ENCODE data around the gene RELL2. TPM values are rescaled to one million over a fixed set of nuclear protein-coding genes. Genes with fewer than 3 reads are reported as not detected.

Gene RELL2
- polyA plus RNA-seq, 1 of the 3 experiments (the other 2 are of a cell fraction): 15.6 TPM

DNA sequence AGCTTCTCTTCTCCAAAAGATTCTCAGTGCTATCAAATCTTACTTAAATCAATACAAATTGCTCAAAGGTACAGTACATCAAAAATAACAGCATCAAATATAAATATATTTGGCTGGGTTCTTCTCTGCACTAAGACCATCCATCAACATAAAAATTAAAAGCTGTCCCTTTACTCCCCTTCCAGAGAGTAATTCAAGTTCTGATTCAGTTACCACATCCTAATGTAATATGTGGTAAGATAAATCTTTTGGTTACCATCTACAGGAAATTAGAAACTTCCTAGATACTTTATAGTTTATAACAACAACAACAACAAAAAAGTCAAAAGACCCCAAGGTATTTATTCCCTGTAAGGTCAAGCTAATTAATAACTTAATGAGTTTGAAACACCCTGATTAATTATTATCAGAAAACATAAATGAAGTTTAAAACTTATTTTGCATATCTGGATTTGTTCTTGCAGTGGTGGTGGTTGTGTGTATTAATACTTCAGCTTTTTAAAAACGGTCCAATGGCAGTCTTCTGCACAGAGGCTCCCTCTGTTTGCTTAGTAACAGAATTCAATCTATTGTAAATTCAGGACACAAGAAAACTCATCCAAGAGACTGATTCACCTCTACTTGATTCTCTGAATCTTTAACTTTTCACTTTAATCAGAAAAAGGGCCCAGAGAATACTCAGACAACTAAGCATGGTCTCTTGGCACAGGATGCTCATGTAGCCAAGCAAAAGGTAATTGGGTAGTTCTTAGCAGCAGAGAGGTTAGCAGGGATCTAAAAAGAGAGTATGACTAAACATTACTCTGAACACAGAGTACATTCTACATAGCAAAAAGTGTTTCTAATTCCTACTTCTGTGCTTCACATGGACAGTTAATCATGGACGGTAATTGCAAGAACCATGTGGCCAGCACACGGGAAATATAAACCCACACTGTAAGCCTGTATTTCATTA, 38.1 kb upstream of the RELL2 start:
- peaks cover 14% of the 10 kb centered on the region for H3F3A ChIP-seq (replicated peaks; ENCODE audit: insufficient read depth)
- H4K20me1 ChIP-seq (ENCODE audit: insufficient read depth): no peaks in the 10 kb centered on the region; the same call in 1 of the 2 replicates
- no peaks in the 10 kb centered on the region for H3K9me2 ChIP-seq
- ChIA-PET CTCF (interaction anchor here (0.9 to 3.9 kb wide), 9 partner anchors 9 to 558 kb away, joined by 3 to 42 read pairs (median 6); partner anchors contain the start of genes DIAPH1, HDAC3 and RELL2), POLR2A (no interaction called here)
- DNase-seq: no peak
- no peak overlapping the region for H3K9ac ChIP-seq
- H2AFZ ChIP-seq (ENCODE audit: low read depth): no peak overlapping the region
- no peak for TF ChIP-seq CHD2 (IDR thresholded peaks at IDR 0.05; ENCODE audit: low read length, partially characterized antibody)
- TF ChIP-seq YY1 (IDR thresholded peaks at IDR 0.05; ENCODE audit: low read depth): no peak
- TF ChIP-seq, protein P1, sequence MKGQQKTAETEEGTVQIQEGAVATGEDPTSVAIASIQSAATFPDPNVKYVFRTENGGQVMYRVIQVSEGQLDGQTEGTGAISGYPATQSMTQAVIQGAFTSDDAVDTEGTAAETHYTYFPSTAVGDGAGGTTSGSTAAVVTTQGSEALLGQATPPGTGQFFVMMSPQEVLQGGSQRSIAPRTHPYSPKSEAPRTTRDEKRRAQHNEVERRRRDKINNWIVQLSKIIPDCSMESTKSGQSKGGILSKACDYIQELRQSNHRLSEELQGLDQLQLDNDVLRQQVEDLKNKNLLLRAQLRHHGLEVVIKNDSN (IDR thresholded peaks at IDR 0.05; ENCODE audit: borderline replicate concordance, low read depth): no peak
- no peak for TF ChIP-seq NRF1 (IDR thresholded peaks at IDR 0.05; ENCODE audit: low read depth, low read length)
- no peak for TF ChIP-seq POLR2AphosphoS5 (IDR thresholded peaks at IDR 0.05; ENCODE audit: low read depth, low read length)
- TF ChIP-seq, protein P2, sequence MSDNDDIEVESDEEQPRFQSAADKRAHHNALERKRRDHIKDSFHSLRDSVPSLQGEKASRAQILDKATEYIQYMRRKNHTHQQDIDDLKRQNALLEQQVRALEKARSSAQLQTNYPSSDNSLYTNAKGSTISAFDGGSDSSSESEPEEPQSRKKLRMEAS (IDR thresholded peaks at IDR 0.05; ENCODE audit: low read depth): no peak
- no peak for TF ChIP-seq MXI1 (IDR thresholded peaks at IDR 0.05; ENCODE audit: low read depth, low read length)
- TF ChIP-seq EP300 (IDR thresholded peaks at IDR 0.05; ENCODE audit: borderline replicate concordance in 1 of 2, low read depth in 1 of 2, low read length in 1 of 2): no peak
- no peak for TF ChIP-seq TAF1 (IDR thresholded peaks at IDR 0.05; ENCODE audit: borderline replicate concordance, low read depth, low read length)
- no peak for TF ChIP-seq RCOR1 (IDR thresholded peaks at IDR 0.05; ENCODE audit: low read length)
- H3K36me3 ChIP-seq (replicated peaks in 1 of 2; ENCODE audit: control insufficient read depth in 1 of 2, insufficient read depth in 2 of 2, low read length in 1 of 2): no peaks in the 10 kb centered on the region
- no peaks in the 10 kb centered on the region for H3K9me3 ChIP-seq
- H3K79me2 ChIP-seq (ENCODE audit: insufficient read depth): peaks cover 86% of the 10 kb centered on the region
- H3K27ac ChIP-seq (ENCODE audit: low read depth in 2 of 2, low read length in 1 of 2): peak overlapping the region in 1 of 2 experiments; percentile 9; a peak in 1 of 4 replicates
- 86% methylated on average over 3 of the region's 3 CpGs for WGBS (ENCODE audit: low lambda C conversion rate)
- no peak overlapping the region for H3K4me3 ChIP-seq (ENCODE audit: low read depth in 2 of 2, low read length in 1 of 2)
- no peak overlapping the region for H3K4me2 ChIP-seq
- no peaks in the 10 kb centered on the region for H3K27me3 ChIP-seq (ENCODE audit: insufficient read depth)
- peaks cover 0 to 5% of the 10 kb centered on the region in 2 experiments; a peak in 1 of 4 replicates for H3K4me1 ChIP-seq (ENCODE audit: control insufficient read depth in 1 of 2, insufficient read depth in 2 of 2, low read depth in 1 of 2, low read length in 1 of 2)

DNA sequence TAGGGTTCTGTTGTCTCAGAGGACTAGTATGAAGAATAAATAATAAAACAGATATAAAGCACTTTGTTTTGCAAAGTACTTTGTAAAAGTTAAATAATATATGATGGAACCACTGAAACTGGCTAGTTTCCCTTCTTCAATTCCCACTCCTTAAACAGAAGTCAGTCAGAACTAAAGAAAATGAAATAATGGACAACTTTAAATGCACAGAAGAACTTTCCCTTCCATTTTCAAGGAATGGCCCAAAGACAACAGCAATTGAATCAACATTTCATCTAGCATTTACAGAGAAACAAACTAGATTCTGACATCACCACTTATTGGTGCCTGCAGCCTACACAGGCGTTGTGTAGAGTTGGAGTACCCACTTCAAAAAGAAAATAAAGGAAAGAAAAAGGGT, 34.2 kb upstream of the RELL2 start:
- H3K27ac ChIP-seq (ENCODE audit: low read depth in 2 of 2, low read length in 1 of 2): no peak overlapping the region; a peak in 1 of 4 replicates
- no peak overlapping the region for H2AFZ ChIP-seq (ENCODE audit: low read depth)
- DNase-seq: no peak
- 100% methylated on average over 1 of the region's 1 CpG for WGBS (ENCODE audit: low lambda C conversion rate)
- peaks cover 3 to 8% of the 10 kb centered on the region in 2 experiments; a peak in 2 of 4 replicates for H3K4me1 ChIP-seq (ENCODE audit: control insufficient read depth in 1 of 2, insufficient read depth in 2 of 2, low read depth in 1 of 2, low read length in 1 of 2)
- no peaks in the 10 kb centered on the region for H3K27me3 ChIP-seq (ENCODE audit: insufficient read depth)
- CTCF ChIA-PET: interaction anchor here (3.9 to 4.8 kb wide), 2 partner anchors 10 to 16 kb away, joined by 34 to 47 read pairs; partner anchors contain the start of gene DIAPH1
- H3K4me3 ChIP-seq (ENCODE audit: low read depth in 2 of 2, low read length in 1 of 2): no peak overlapping the region
- POLR2A ChIA-PET: no interaction called here
- H3K9me3 ChIP-seq: no peaks in the 10 kb centered on the region
- H3K4me2 ChIP-seq: no peak overlapping the region
- no peak overlapping the region for H3K9ac ChIP-seq
- H3K36me3 ChIP-seq (replicated peaks in 1 of 2; ENCODE audit: control insufficient read depth in 1 of 2, insufficient read depth in 2 of 2, low read length in 1 of 2): no peaks in the 10 kb centered on the region
- H3K79me2 ChIP-seq (ENCODE audit: insufficient read depth): peaks cover 91% of the 10 kb centered on the region
- H3F3A ChIP-seq (replicated peaks; ENCODE audit: insufficient read depth): peaks cover 20% of the 10 kb centered on the region
- no peaks in the 10 kb centered on the region for H3K9me2 ChIP-seq
- no peaks in the 10 kb centered on the region; the same call in 1 of the 2 replicates for H4K20me1 ChIP-seq (ENCODE audit: insufficient read depth)
- TF ChIP-seq TCF12 (IDR thresholded peaks at IDR 0.05) (no peak), GABPA (IDR thresholded peaks at IDR 0.05; ENCODE audit: low read depth) (no peak), EZH2phosphoT487 (IDR thresholded peaks at IDR 0.05; ENCODE audit: borderline replicate concordance, low read depth) (no peak), GATA2 (CRISPR knock-in tag; IDR thresholded peaks at IDR 0.05) (no peak), ELF1 (IDR thresholded peaks at IDR 0.05) (no peak), MEF2A (IDR thresholded peaks at IDR 0.05; ENCODE audit: borderline replicate concordance, low read depth) (no peak), FOSL2 (IDR thresholded peaks at IDR 0.05; ENCODE audit: borderline replicate concordance, low read depth) (no peak), MXI1 (IDR thresholded peaks at IDR 0.05; ENCODE audit: low read depth, low read length) (no peak), FOXJ3 (CRISPR knock-in tag; IDR thresholded peaks at IDR 0.05) (no peak), YY1 (IDR thresholded peaks at IDR 0.05; ENCODE audit: low read depth) (no peak), JUND (IDR thresholded peaks at IDR 0.05) (no peak)
- TF ChIP-seq, protein P3, sequence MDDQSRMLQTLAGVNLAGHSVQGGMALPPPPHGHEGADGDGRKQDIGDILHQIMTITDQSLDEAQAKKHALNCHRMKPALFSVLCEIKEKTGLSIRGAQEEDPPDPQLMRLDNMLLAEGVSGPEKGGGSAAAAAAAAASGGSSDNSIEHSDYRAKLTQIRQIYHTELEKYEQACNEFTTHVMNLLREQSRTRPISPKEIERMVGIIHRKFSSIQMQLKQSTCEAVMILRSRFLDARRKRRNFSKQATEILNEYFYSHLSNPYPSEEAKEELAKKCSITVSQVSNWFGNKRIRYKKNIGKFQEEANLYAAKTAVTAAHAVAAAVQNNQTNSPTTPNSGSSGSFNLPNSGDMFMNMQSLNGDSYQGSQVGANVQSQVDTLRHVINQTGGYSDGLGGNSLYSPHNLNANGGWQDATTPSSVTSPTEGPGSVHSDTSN (IDR thresholded peaks at IDR 0.05): no peak
- TF ChIP-seq, protein P4, sequence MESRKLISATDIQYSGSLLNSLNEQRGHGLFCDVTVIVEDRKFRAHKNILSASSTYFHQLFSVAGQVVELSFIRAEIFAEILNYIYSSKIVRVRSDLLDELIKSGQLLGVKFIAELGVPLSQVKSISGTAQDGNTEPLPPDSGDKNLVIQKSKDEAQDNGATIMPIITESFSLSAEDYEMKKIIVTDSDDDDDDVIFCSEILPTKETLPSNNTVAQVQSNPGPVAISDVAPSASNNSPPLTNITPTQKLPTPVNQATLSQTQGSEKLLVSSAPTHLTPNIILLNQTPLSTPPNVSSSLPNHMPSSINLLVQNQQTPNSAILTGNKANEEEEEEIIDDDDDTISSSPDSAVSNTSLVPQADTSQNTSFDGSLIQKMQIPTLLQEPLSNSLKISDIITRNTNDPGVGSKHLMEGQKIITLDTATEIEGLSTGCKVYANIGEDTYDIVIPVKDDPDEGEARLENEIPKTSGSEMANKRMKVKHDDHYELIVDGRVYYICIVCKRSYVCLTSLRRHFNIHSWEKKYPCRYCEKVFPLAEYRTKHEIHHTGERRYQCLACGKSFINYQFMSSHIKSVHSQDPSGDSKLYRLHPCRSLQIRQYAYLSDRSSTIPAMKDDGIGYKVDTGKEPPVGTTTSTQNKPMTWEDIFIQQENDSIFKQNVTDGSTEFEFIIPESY (IDR thresholded peaks at IDR 0.05; ENCODE audit: borderline replicate concordance, low read depth): no peak
- TF ChIP-seq, protein P5, sequence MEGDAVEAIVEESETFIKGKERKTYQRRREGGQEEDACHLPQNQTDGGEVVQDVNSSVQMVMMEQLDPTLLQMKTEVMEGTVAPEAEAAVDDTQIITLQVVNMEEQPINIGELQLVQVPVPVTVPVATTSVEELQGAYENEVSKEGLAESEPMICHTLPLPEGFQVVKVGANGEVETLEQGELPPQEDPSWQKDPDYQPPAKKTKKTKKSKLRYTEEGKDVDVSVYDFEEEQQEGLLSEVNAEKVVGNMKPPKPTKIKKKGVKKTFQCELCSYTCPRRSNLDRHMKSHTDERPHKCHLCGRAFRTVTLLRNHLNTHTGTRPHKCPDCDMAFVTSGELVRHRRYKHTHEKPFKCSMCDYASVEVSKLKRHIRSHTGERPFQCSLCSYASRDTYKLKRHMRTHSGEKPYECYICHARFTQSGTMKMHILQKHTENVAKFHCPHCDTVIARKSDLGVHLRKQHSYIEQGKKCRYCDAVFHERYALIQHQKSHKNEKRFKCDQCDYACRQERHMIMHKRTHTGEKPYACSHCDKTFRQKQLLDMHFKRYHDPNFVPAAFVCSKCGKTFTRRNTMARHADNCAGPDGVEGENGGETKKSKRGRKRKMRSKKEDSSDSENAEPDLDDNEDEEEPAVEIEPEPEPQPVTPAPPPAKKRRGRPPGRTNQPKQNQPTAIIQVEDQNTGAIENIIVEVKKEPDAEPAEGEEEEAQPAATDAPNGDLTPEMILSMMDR (IDR thresholded peaks at IDR 0.05): no peak

Data from SK-N-SH (cell line).